Stimulated activated CD8-positive, alpha-beta memory T cell treated with anti-CD3 and anti-CD28 coated beads, Interleukin-2, amount 100 ng/mL, for 48 hours (primary cell): Measurements from ENCODE around the gene LONRF2.

Experiments used
- DNase-seq, 2 donors: peaks; one replicate each; pipeline ENCODE4 v3.0.0-alpha.2; 2020; ENCODE audit warnings: low read depth in 2 of 2

LONRF2 gene

GRCh38 chr2:100301881-100302584 lies 20.3 kb downstream of the LONRF2 start:
- DNase-seq, result no peak

GRCh38 chr2:100299548-100299947 lies 22.8 kb downstream of the LONRF2 start:
- no peak for DNase-seq

- no peak for DNase-seq
These were observed 24.8 kb downstream of the LONRF2 start for GRCh38 chr2:100297511-100297910.

- DNase-seq, result no peak
These were observed 28.2 kb downstream of the LONRF2 start for GRCh38 chr2:100294162-100294497.

- DNase-seq, result no peak
These were observed 28.8 kb downstream of the LONRF2 start for GRCh38 chr2:100293341-100294161.

GRCh38 chr2:100292022-100292580 lies 30.2 kb downstream of the LONRF2 start:
- peak; percentile 20 to 21 for DNase-seq

GRCh38 chr2:100291152-100291970 lies 30.9 kb downstream of the LONRF2 start:
- peak; percentile 33 to 43 for DNase-seq

GRCh38 chr2:100290718-100291151 lies 31.6 kb downstream of the LONRF2 start:
- no peak for DNase-seq

- no peak for DNase-seq
These were observed 33.3 kb downstream of the LONRF2 start for GRCh38 chr2:100289020-100289419.

GRCh38 chr2:100286318-100286717 lies 36.0 kb downstream of the LONRF2 start:
- DNase-seq, result no peak

- DNase-seq, result no peak
These were observed 36.6 kb downstream of the LONRF2 start for GRCh38 chr2:100285691-100286090.

GRCh38 chr2:100285011-100285410 lies 37.3 kb downstream of the LONRF2 start:
- DNase-seq, result no peak

- no peak for DNase-seq
These were observed 38.4 kb downstream of the LONRF2 start for GRCh38 chr2:100283724-100284501.

GRCh38 chr2:100281521-100282438 lies 40.5 kb downstream of the LONRF2 start:
- DNase-seq, result no peak

- DNase-seq, result no peak
These were observed 42.4 kb downstream of the LONRF2 start for GRCh38 chr2:100279586-100280534.

GRCh38 chr2:100278986-100279385 lies 43.3 kb downstream of the LONRF2 start:
- DNase-seq, result no peak

- DNase-seq, result no peak
These were observed 43.8 kb downstream of the LONRF2 start for GRCh38 chr2:100278501-100278900.

- no peak for DNase-seq
These were observed 44.6 kb downstream of the LONRF2 start for GRCh38 chr2:100277540-100278207.
